A549 (cell line): ENCODE measurements around the gene SEPTIN11. TPM values are rescaled to one million over a fixed set of nuclear protein-coding genes. Genes with fewer than 3 reads are reported as not detected.

Experiments
- ATAC-seq, 2 experiments: fragments of 200-7000 bp in 1 of 2; fragments of >200 bp in 1 of 2; cut with Nextera tagmentation in 1 of 2; cut with Tn5 transposase in 1 of 2; 3 replicates each; pipeline versions ENCODE4 v1.8.0 to v1.9.1; 2018 to 2020; ENCODE audit warnings: mild to moderate bottlenecking in 1 of 2, moderate library complexity in 1 of 2
- CTCF ChIA-PET: fragments of 300-600 bp; sonication (Branson Sonifier 250); formaldehyde crosslinking; extraction: SDS; loops from one replicate; lab custom pipeline; 2021; ENCODE audit warnings: antibody characterized with exemption, inconsistent platforms; lab: Yijun Ruan, JAX
- POLR2A ChIA-PET: fragments of 350-600 bp; formaldehyde crosslinking; extraction: SDS; loops from one replicate; lab custom pipeline; 2021; ENCODE audit warnings: antibody characterized with exemption, inconsistent platforms; lab: Yijun Ruan, JAX
- DNase-seq, 2 experiments: peaks; one replicate each; pipeline versions ENCODE4 v3.0.0 to v3.0.0-alpha.2; 2011 to 2016; ENCODE audit warnings: low read depth in 1 of 2, low spot score in 1 of 2
- FAIRE-seq: peaks from 2 replicates; lab custom pipeline; 2011; peaks lifted over from hg19 to GRCh38; lab: Jason Lieb, UNC
- H3K27ac ChIP-seq, 2 experiments: fragments of >200 bp; sonication (Bioruptor Twin); formaldehyde crosslinking; 3 replicates each; pipeline ENCODE4 v1.5.1; 2016 to 2017
- H3K4me1 ChIP-seq: fragments of >200 bp; sonication (Bioruptor Twin); formaldehyde crosslinking; 3 replicates; pipeline ENCODE4 v1.6.1; 2016
- H3K4me2 ChIP-seq: fragments of >200 bp; sonication (Bioruptor Twin); formaldehyde crosslinking; 3 replicates; pipeline ENCODE4 v1.6.1; 2016
- H3K4me3 ChIP-seq: fragments of >200 bp; sonication (Bioruptor Twin); formaldehyde crosslinking; 3 replicates; pipeline ENCODE4 v1.5.1; 2016
- H3K9me3 ChIP-seq: fragments of >200 bp; sonication (Bioruptor Twin); formaldehyde crosslinking; 3 replicates; pipeline ENCODE4 v1.6.1; 2016
- CEBPB ChIP-seq, 2 experiments: fragments of >200 bp in 1 of 2; sonication (Bioruptor Twin) in 1 of 2; formaldehyde crosslinking in 1 of 2; IDR thresholded peaks; 2 replicates each; pipeline ENCODE4 v1.6.1; 2012 to 2016
- ESRRA ChIP-seq: fragments of 150-350 bp; IDR thresholded peaks from 2 replicates; pipeline ENCODE4 v1.6.1; 2014; ENCODE audit warnings: mild to moderate bottlenecking, low read length, borderline replicate concordance
- FOSB ChIP-seq: fragments of 250-450 bp; sonication (Bioruptor Pico); IDR thresholded peaks from 2 replicates; pipeline ENCODE4 v1.5.0; 2020; ENCODE audit warnings: mild to moderate bottlenecking, moderate library complexity
- FOXS1 ChIP-seq: fragments of 250-450 bp; sonication (Bioruptor Pico); IDR thresholded peaks from 2 replicates; pipeline ENCODE4 v1.5.0; 2020; ENCODE audit warnings: mild to moderate bottlenecking, moderate library complexity
- HDAC2 ChIP-seq: fragments of 200-600 bp; sonication (generic); IDR thresholded peaks from 2 replicates; pipeline ENCODE4 v1.6.1; 2016
- HEYL ChIP-seq: fragments of 250-450 bp; sonication (Bioruptor Pico); IDR thresholded peaks from 2 replicates; pipeline ENCODE4 v1.8.0; 2021; ENCODE audit warnings: mild to moderate bottlenecking, moderate library complexity
- HOXA7 ChIP-seq: fragments of 250-450 bp; sonication (Bioruptor Pico); IDR thresholded peaks from 2 replicates; pipeline ENCODE4 v1.5.0; 2020; ENCODE audit warnings: mild to moderate bottlenecking, moderate library complexity
- HOXB5 ChIP-seq: fragments of 250-450 bp; sonication (Bioruptor Pico); IDR thresholded peaks from 2 replicates; pipeline ENCODE4 v1.5.0; 2020; ENCODE audit warnings: mild to moderate bottlenecking, moderate library complexity
- JUN ChIP-seq, 2 experiments: fragments of >200 bp; sonication (Bioruptor Twin); formaldehyde crosslinking; IDR thresholded peaks; 2 replicates in 1 of 2; 3 replicates in 1 of 2; pipeline ENCODE4 v1.6.1; 2016 to 2017
- JUNB ChIP-seq: fragments of >200 bp; sonication (Bioruptor Twin); formaldehyde crosslinking; IDR thresholded peaks from 2 replicates; pipeline ENCODE4 v1.6.1; 2016
- KDM5A ChIP-seq: fragments of 200-600 bp; sonication (generic); IDR thresholded peaks from 2 replicates; pipeline ENCODE4 v1.6.1; 2016; ENCODE audit warnings: antibody characterized with exemption, mild to moderate bottlenecking
- MAZ ChIP-seq: fragments of 150-350 bp; IDR thresholded peaks from 2 replicates; pipeline ENCODE4 v1.6.1; 2014; ENCODE audit warnings: antibody characterized with exemption, low read depth, low read length, borderline replicate concordance
- NFE2L2 ChIP-seq: fragments of 150-350 bp; conservative IDR thresholded peaks from 2 replicates; pipeline ENCODE4 v1.6.1; 2014; ENCODE audit warnings: low read length
- NPAS2 ChIP-seq: fragments of 250-450 bp; sonication (Bioruptor Pico); IDR thresholded peaks from 2 replicates; pipeline ENCODE4 v1.8.0; 2022; ENCODE audit warnings: mild to moderate bottlenecking, moderate library complexity, borderline replicate concordance
- POLR2A ChIP-seq: IDR thresholded peaks from 2 replicates; pipeline ENCODE4 v1.6.1; 2012; ENCODE audit warnings: mild to moderate bottlenecking, low read length
- POLR2AphosphoS2 ChIP-seq: conservative IDR thresholded peaks from 2 replicates; pipeline ENCODE4 v1.6.1; 2012; ENCODE audit warnings: low read length, improper control_type of control experiment, inconsistent platforms
- RARB ChIP-seq: fragments of 250-450 bp; sonication (Bioruptor Pico); IDR thresholded peaks from 2 replicates; pipeline ENCODE4 v1.8.0; 2021; ENCODE audit warnings: mild to moderate bottlenecking, moderate library complexity
- RFX5 ChIP-seq: fragments of 450-650 bp; IDR thresholded peaks from 2 replicates; pipeline ENCODE4 v1.7.1; 2014; ENCODE audit warnings: antibody characterized with exemption, mild to moderate bottlenecking, moderate library complexity
- RNF2 ChIP-seq: fragments of 200-600 bp; sonication (generic); IDR thresholded peaks from 2 replicates; pipeline ENCODE4 v1.6.1; 2016; ENCODE audit warnings: low read depth, mild to moderate bottlenecking, antibody characterized with exemption, moderate library complexity, borderline replicate concordance
- SREBF2 ChIP-seq: fragments of 450-650 bp; IDR thresholded peaks from 2 replicates; pipeline ENCODE4 v1.6.1; 2014; ENCODE audit warnings: mild to moderate bottlenecking, moderate library complexity
- TFCP2L1 ChIP-seq: fragments of 250-450 bp; sonication (Bioruptor Pico); IDR thresholded peaks from 2 replicates; pipeline ENCODE4 v1.5.0; 2021; ENCODE audit warnings: mild to moderate bottlenecking
- ZNF302 ChIP-seq: fragments of 250-450 bp; sonication (Bioruptor Pico); IDR thresholded peaks from 2 replicates; pipeline ENCODE4 v1.9.0; 2021; ENCODE audit warnings: inconsistent platforms, mild to moderate bottlenecking, moderate library complexity
- ZSCAN20 ChIP-seq: fragments of 250-450 bp; sonication (Bioruptor Pico); IDR thresholded peaks from 2 replicates; pipeline ENCODE4 v1.8.0; 2022; ENCODE audit warnings: mild to moderate bottlenecking, moderate library complexity
- WGBS: methylation state at CpG from one replicate; pipeline ENCODE4 v1.1.6; 2017; ENCODE audit errors: missing lambda C conversion rate; 5-methylcytosine and 5-hydroxymethylcytosine counted together
- polyA plus RNA-seq, 4 experiments: library from polyadenylated mRNA; depleted of rRNA in 3 of 4; stranded (reverse); fragments of >200 nt; fragmentation: RNase III in 1 of 4; extraction: RNeasy Plus Mini Kit Qiagen cat#74134 plus additional on column Dnase treatment in 1 of 4; gene quantifications; 2 replicates in 3 of 4; 3 replicates in 1 of 4; pipeline ENCODE4 v1.2.3, GENCODE V29; 2011 to 2017
- TF ChIP-seq, protein P1 (sequence below): fragments of 250-450 bp; sonication (Bioruptor Pico); IDR thresholded peaks from 2 replicates; pipeline ENCODE4 v1.5.0; 2020; ENCODE audit warnings: low read depth, mild to moderate bottlenecking, moderate library complexity
- TF ChIP-seq, protein P2 (sequence below): IDR thresholded peaks from 2 replicates; pipeline ENCODE4 v1.6.1; 2012
- TF ChIP-seq, protein P3 (sequence below): fragments of >200 bp; sonication (Bioruptor Twin); formaldehyde crosslinking; IDR thresholded peaks from 3 replicates; pipeline ENCODE4 v1.6.1; 2016
- TF ChIP-seq, protein P4 (sequence below): fragments of >200 bp; sonication (Bioruptor Twin); formaldehyde crosslinking; IDR thresholded peaks from 2 replicates; pipeline ENCODE4 v1.6.1; 2016

The SEPTIN11 gene
- polyA plus RNA-seq, 2 of the 4 experiments (the other 2 are of a cell fraction), result 40.2 to 69.5 TPM

DNA sequence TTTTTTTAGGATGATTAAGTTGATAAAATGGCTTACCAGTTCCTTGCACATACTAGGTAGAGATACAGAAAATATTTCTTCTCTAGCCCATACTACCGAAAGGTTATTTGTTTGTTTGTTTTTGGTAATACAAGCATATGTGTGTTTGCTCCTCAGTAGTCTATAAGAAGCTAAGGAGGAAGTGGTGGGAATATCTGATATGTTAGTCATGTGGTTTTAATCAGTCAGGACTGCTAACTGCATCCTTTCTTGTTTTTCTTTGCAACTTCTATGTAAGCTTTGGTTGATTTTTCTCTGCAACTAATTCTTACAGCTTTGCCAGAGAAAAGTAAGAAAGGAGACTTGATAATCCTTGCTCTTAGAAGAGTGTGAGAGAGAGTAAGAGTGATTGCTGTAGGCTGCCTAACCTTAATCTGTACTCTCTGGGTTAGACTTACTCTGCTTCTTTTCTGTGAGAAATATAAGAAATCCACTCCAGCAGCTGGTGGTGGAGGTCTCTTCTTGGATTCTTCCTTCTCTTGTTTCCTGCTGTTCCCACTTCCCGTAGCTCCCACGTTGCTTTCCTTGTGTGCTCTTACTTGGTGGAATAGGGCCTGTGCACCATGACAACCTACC lies 28.3 kb downstream of the SEPTIN11 start:
- ChIA-PET POLR2A (interaction anchor here (0.7 kb wide), 1 partner anchor 97 kb away, joined by 4 read pairs; no protein-coding TSS in a partner anchor), CTCF (interaction anchor here (1.1 to 1.3 kb wide), 2 partner anchors 10 to 67 kb away, joined by 3 to 5 read pairs; no protein-coding TSS in a partner anchor)
- no peak overlapping the region for H3K27ac ChIP-seq
- H3K4me3 ChIP-seq, result no peak overlapping the region
- DNase-seq, result no peak
- 0 out of 3 replicates have a peak, but pooled peaks cover 6% of the 10 kb centered on the region for H3K4me1 ChIP-seq
- ATAC-seq, result peak in 1 of 2 experiments; percentile 45; a peak in 1 of 6 replicates
- no peaks in the 10 kb centered on the region for H3K9me3 ChIP-seq
- no peak for TF ChIP-seq KDM5A
- TF ChIP-seq, protein P1, sequence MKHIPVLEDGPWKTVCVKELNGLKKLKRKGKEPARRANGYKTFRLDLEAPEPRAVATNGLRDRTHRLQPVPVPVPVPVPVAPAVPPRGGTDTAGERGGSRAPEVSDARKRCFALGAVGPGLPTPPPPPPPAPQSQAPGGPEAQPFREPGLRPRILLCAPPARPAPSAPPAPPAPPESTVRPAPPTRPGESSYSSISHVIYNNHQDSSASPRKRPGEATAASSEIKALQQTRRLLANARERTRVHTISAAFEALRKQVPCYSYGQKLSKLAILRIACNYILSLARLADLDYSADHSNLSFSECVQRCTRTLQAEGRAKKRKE (CRISPR knock-in tag), result no peak
- no peak for TF ChIP-seq NFE2L2
- TF ChIP-seq JUN (IDR thresholded peaks at IDR 0.05), result no peak
- TF ChIP-seq ESRRA, result no peak
- no peak for TF ChIP-seq RFX5
- TF ChIP-seq NPAS2, result no peak
- TF ChIP-seq HOXB5 (CRISPR knock-in tag), result no peak
- 70% methylated on average over 3 of the region's 3 CpGs for WGBS
- peak overlapping the region; percentile 8; the same call in 1 of the 3 replicates for H3K4me2 ChIP-seq
- no peak for FAIRE-seq

DNA sequence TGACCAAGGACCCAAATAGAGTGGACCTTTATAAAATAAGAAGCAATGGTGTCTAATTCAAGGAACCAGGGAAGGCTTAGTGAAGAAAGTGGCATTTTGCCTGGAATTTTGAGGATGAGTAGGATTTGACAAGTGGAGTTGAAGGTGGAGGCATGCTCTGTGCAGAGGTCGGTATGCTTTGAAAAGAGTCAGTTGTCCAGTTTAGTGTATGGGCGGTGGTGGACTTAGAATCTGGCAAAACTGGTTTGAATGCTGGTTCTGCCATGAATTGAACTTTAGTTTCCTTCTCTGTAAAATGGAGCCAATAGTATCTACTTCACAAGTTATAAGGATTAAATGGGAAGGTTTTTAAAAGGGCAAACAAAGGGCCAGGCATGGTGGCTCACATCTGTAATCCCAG lies 29.7 kb downstream of the SEPTIN11 start:
- ATAC-seq, result no peak
- no peak overlapping the region for H3K4me2 ChIP-seq
- no peak overlapping the region for H3K4me3 ChIP-seq
- no peaks in the 10 kb centered on the region for H3K9me3 ChIP-seq
- POLR2A ChIA-PET, result no interaction called here
- 0 out of 3 replicates have a peak, but pooled peaks cover 6% of the 10 kb centered on the region for H3K4me1 ChIP-seq
- TF ChIP-seq POLR2AphosphoS2 (no peak), RARB (no peak)
- TF ChIP-seq, protein P2, sequence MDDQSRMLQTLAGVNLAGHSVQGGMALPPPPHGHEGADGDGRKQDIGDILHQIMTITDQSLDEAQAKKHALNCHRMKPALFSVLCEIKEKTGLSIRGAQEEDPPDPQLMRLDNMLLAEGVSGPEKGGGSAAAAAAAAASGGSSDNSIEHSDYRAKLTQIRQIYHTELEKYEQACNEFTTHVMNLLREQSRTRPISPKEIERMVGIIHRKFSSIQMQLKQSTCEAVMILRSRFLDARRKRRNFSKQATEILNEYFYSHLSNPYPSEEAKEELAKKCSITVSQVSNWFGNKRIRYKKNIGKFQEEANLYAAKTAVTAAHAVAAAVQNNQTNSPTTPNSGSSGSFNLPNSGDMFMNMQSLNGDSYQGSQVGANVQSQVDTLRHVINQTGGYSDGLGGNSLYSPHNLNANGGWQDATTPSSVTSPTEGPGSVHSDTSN, result no peak
- TF ChIP-seq, all 56 proteins: peak for 0
- DNase-seq (no peak), FAIRE-seq (no peak)
- WGBS, result 91% methylated on average over 2 of the region's 2 CpGs
- CTCF ChIA-PET, result no interaction called here
- no peak overlapping the region for H3K27ac ChIP-seq

DNA sequence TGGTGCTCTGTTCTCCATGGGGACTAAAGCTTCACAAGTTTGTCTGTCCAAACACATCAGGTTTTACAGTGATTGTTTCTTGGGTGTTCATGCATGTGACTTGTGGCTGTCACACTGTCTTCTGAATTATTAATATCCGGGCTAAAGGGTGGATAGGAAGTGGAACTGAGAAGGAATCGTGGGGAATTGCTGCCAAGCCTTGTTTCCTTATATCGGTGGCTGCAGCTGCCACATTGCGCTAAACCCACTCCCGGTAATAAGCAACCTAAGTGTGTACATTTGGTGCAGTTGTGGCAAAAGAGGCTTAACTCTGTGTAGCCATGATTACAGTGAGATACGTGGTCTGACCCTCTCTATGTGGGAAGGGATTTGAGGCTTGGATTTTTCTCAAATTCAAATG lies 30.7 kb downstream of the SEPTIN11 start:
- H3K27ac ChIP-seq, result no peak overlapping the region
- TF ChIP-seq MAZ, result no peak
- TF ChIP-seq HOXA7 (CRISPR knock-in tag), result no peak
- no peak for TF ChIP-seq ZSCAN20
- TF ChIP-seq SREBF2, result no peak
- TF ChIP-seq POLR2A, result no peak
- no peak for TF ChIP-seq NFE2L2
- TF ChIP-seq CEBPB (IDR thresholded peaks at IDR 0.05), result no peak
- TF ChIP-seq, protein P3, sequence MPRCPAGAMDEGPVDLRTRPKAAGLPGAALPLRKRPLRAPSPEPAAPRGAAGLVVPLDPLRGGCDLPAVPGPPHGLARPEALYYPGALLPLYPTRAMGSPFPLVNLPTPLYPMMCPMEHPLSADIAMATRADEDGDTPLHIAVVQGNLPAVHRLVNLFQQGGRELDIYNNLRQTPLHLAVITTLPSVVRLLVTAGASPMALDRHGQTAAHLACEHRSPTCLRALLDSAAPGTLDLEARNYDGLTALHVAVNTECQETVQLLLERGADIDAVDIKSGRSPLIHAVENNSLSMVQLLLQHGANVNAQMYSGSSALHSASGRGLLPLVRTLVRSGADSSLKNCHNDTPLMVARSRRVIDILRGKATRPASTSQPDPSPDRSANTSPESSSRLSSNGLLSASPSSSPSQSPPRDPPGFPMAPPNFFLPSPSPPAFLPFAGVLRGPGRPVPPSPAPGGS, result no peak
- no peak for TF ChIP-seq FOXS1 (CRISPR knock-in tag)
- TF ChIP-seq TFCP2L1 (CRISPR knock-in tag), result no peak
- no peak for TF ChIP-seq JUNB
- TF ChIP-seq HDAC2, result no peak
- TF ChIP-seq HEYL (CRISPR knock-in tag), result no peak
- TF ChIP-seq, protein P4, sequence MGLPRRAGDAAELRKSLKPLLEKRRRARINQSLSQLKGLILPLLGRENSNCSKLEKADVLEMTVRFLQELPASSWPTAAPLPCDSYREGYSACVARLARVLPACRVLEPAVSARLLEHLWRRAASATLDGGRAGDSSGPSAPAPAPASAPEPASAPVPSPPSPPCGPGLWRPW, result no peak
- TF ChIP-seq FOSB (CRISPR knock-in tag), result no peak
- TF ChIP-seq ZNF302, result no peak
- TF ChIP-seq RNF2, result no peak
- WGBS, result 91% methylated on average over 6 of the region's 6 CpGs
- no peak for FAIRE-seq
- no peak overlapping the region for H3K4me2 ChIP-seq
- CTCF ChIA-PET, result interaction anchor here (1.2 kb wide), 1 partner anchor 11 kb away, joined by 3 read pairs; no protein-coding TSS in a partner anchor
- no peak for ATAC-seq
- no peak for DNase-seq
- H3K4me3 ChIP-seq, result no peak overlapping the region
- peaks cover 6% of the 10 kb centered on the region; the same call in 1 of the 3 replicates for H3K4me1 ChIP-seq
- POLR2A ChIA-PET, result interaction anchor here (0.7 kb wide), 1 partner anchor 13 kb away, joined by 4 read pairs; no protein-coding TSS in a partner anchor
- H3K9me3 ChIP-seq, result no peaks in the 10 kb centered on the region
